NCI-H2196 treated with DMSO at 0.1 percent for 48 hours (cell line): ENCODE results near the gene NAGPA.

Source experiments
- DNase-seq: peaks from one replicate; lab custom pipeline; 2025; ENCODE audit not compliant: unreplicated experiment; lab: John Stamatoyannopoulos, UW

The NAGPA gene

DNA sequence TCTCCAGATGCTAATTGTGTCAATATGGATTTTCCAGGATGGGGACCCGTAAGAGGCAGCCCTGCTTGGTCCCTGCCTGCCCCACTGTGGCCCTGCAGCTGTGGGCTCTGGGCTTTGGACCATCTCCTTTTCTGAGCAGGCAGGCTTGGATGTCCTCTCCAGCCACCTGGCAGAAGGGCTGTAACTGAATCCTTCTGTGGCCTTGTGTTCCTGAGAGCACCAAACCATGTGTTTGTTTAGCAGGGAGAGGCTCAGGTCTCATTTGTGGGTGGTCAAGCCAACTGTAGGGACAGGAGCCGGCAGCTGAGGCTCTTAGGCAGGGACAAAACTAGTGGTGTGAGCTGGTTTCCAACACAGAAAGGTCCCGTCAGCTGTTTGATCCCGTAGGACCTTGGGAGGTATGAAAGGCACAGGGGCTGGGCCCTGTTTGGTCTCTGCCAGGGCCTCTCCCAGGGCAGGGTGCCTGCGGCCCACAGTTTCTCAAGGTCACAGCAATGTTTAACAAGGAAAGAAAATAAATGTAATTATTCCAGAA, 57.1 kb downstream of the NAGPA start:
- peak; percentile 90 for DNase-seq

- DNase-seq, result no peak
Measured at GRCh38 chr16:4976079-4976478, 57.7 kb downstream of the NAGPA start.
